Measurements from ENCODE around the gene ZNF451. TPM values are rescaled to one million over a fixed set of nuclear protein-coding genes. Genes with fewer than 3 reads are reported as not detected.
A peak's percentile ranks its signal among the peaks of the same experiment; 100 is the strongest.

ZNF451 gene
- total RNA-seq, 1 donor from 2014 or later, result 56.0 TPM

DNA sequence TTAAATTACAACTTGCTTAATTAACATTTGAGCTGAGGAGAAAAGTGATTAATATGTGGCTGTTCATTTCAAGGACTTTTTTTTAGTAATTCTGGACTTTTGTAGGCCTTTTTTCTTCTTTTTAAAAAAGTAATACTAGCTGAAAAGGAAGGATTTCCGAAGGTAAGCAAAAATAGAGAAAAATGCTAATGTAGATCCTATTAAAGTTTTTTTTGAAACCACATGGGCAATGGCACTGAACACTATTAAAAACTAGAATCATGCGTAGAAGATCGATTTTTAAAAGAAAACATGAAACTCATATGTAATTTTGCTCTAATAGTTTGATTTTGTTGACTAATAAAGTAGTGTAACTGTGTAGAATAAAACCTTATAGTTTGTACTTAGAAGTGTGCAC lies 84.5 kb downstream of the ZNF451 start:
- no peaks in the 10 kb centered on the region for H3K9me3 ChIP-seq
- TF ChIP-seq, protein P1, sequence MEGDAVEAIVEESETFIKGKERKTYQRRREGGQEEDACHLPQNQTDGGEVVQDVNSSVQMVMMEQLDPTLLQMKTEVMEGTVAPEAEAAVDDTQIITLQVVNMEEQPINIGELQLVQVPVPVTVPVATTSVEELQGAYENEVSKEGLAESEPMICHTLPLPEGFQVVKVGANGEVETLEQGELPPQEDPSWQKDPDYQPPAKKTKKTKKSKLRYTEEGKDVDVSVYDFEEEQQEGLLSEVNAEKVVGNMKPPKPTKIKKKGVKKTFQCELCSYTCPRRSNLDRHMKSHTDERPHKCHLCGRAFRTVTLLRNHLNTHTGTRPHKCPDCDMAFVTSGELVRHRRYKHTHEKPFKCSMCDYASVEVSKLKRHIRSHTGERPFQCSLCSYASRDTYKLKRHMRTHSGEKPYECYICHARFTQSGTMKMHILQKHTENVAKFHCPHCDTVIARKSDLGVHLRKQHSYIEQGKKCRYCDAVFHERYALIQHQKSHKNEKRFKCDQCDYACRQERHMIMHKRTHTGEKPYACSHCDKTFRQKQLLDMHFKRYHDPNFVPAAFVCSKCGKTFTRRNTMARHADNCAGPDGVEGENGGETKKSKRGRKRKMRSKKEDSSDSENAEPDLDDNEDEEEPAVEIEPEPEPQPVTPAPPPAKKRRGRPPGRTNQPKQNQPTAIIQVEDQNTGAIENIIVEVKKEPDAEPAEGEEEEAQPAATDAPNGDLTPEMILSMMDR (IDR thresholded peaks at IDR 0.05), result no peak
- H3K4me1 ChIP-seq, result peaks cover 10% of the 10 kb centered on the region
- H3K27me3 ChIP-seq, result no peaks in the 10 kb centered on the region
- intact Hi-C loops (cut with DNase I), result no loop called here
- ATAC-seq (no peak), DNase-seq (no peak)
- peak overlapping the region; percentile 83 for H3K27ac ChIP-seq
- H3K4me3 ChIP-seq, result peak overlapping the region; percentile 71
- no peaks in the 10 kb centered on the region for H3K36me3 ChIP-seq

DNA sequence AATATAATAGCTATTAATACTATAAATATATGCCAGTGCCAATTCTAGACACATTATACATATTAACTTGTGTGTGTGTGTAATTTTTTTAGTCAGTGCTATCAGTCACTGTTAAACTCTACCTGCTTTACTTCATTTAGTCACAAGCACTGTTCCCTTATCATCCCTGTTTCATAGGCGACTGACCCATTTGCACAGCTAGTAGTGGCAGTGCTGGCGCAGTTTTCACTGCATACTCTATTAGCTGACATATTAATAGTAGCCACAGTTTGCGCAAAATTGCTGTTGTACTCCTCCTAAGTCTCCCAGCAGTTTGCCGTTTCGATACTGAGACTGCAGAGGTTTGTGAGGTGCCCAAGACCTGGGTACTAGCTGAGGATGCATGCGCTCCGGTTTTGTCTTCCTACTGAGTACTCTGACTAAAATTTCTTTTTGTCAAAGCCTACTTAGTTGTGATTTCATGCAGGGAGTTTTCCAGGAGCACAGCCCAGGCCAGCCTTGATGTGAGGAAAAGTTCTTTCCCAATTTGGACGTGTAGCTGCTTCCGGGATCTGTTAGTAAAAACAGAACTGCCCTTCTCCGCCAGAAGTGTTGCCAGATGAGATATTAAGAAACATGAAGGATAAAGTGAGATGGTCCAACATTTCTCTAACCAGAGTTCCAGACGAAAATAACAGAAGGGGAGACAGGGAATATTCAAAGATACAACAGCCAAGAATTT lies 87.7 kb downstream of the ZNF451 start:
- Histone ChIP-seq H3K27ac (no peak overlapping the region), H3K4me1 (peaks cover 10% of the 10 kb centered on the region)

DNA sequence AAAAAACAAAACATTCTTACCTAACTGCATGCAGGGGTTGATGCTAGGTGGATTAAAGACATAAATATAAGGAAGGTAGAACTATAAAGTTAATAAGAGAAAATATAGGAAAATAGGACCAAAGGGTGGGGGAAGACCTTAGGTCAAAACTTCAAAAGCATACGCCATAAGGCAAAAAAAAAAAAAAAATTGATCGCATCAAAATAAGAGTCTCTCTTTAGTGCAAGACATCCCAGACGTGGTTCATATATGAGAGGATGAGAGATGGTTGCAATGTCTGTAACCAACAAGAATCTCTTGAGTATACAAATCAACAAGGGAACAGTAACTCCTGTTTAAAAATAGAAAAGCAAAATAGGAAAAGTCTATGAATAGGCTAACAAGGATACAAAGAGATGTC lies 90.6 kb downstream of the ZNF451 start:
- H3K9me3 ChIP-seq, result no peaks in the 10 kb centered on the region
- intact Hi-C loops (cut with DNase I), result no loop called here
- TF ChIP-seq, protein P1 (IDR thresholded peaks at IDR 0.05), result no peak
- H3K4me1 ChIP-seq, result peaks cover 4% of the 10 kb centered on the region
- DNase-seq, result no peak
- H3K4me3 ChIP-seq, result no peak overlapping the region
- peaks cover 26% of the 10 kb centered on the region for H3K36me3 ChIP-seq
- no peak for ATAC-seq
- no peaks in the 10 kb centered on the region for H3K27me3 ChIP-seq
- H3K27ac ChIP-seq, result peak overlapping the region; percentile 43

More for the DNA sequence above, 87.7 kb downstream of the ZNF451 start:
- Histone ChIP-seq H3K36me3 (peaks cover 1% of the 10 kb centered on the region), H3K4me3 (no peak overlapping the region), H3K27me3 (no peaks in the 10 kb centered on the region), H3K9me3 (no peaks in the 10 kb centered on the region)
- intact Hi-C loops (cut with DNase I), result no loop called here
- TF ChIP-seq, protein P1 (IDR thresholded peaks at IDR 0.05), result no peak
- no peak for DNase-seq
- ATAC-seq, result peak; percentile 20

DNA sequence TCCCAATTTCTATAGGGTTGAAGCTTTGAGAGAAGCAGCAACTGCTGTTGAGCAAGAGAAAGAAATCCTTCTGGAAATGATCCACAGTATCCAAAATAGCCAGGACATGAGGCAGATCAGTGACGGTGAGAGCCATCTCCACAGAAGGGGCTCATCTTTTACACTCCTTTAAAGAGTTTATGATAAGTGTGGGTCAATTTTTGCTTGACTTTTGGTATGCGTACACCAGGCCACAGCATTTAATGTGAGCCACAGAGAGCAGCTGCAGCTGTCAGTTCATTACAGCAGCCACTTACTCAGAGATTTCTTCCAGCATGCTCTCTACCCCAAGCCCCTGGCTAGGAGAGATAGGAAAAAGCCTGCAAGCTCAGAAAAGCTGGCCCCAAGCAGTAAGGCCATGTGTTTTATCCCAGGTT lies 92.0 kb downstream of the ZNF451 start:
- DNase-seq (no peak), ATAC-seq (peak; percentile 76)
- Histone ChIP-seq H3K4me3 (no peak overlapping the region), H3K27me3 (no peaks in the 10 kb centered on the region), H3K9me3 (no peaks in the 10 kb centered on the region), H3K36me3 (peaks cover 26% of the 10 kb centered on the region), H3K4me1 (peaks cover 4% of the 10 kb centered on the region), H3K27ac (peak overlapping the region; percentile 43)
- TF ChIP-seq, protein P1 (IDR thresholded peaks at IDR 0.05), result no peak
- intact Hi-C loops (cut with DNase I), result no loop called here

DNA sequence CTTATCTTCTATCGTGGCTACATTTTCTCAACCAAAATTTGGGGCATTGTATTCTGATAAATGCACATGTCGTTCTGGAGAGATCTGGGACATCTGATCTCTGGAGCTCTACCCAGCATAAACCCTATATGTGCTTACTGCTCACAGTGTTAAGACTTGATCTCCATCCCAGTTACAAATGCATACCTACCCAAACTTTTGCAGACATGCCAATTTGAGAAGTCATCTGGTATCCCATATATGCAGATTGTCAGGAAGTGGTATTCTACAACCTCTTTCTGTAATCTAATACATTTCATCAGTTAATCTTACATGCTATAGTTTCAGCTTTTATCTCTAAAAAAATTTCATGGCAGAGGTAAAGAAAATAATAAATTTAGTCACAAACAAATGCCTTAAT lies 93.3 kb downstream of the ZNF451 start:
- Histone ChIP-seq H3K36me3 (peaks cover 26% of the 10 kb centered on the region), H3K4me1 (peaks cover 2% of the 10 kb centered on the region), H3K27ac (peak overlapping the region; percentile 24), H3K27me3 (no peaks in the 10 kb centered on the region), H3K4me3 (no peak overlapping the region), H3K9me3 (no peaks in the 10 kb centered on the region)
- no peak for ATAC-seq
- TF ChIP-seq, protein P1 (IDR thresholded peaks at IDR 0.05), result no peak
- intact Hi-C loops (cut with DNase I), result no loop called here
- DNase-seq, result no peak

Measured in upper lobe of right lung (tissue), 1 donor.